BE2C (cell line): ENCODE results near the gene GLYATL2. TPM values are rescaled to one million over a fixed set of nuclear protein-coding genes. Genes with fewer than 3 reads are reported as not detected.

Experiments used
- DNase-seq: peaks from one replicate; pipeline ENCODE4 v3.0.0-alpha.2; 2020
- H3K27me3 ChIP-seq: fragments of 250-450 bp; sonication (Bioruptor Pico); 2 replicates; pipeline ENCODE4 v1.5.1; 2020; ENCODE audit warnings: mild to moderate bottlenecking
- H3K36me3 ChIP-seq: fragments of 250-450 bp; sonication (Bioruptor Pico); 2 replicates; pipeline ENCODE4 v1.5.1; 2020; ENCODE audit warnings: mild to moderate bottlenecking
- H3K4me1 ChIP-seq: fragments of 250-450 bp; sonication (Bioruptor Pico); 2 replicates; pipeline ENCODE4 v1.5.1; 2020
- H3K4me3 ChIP-seq: 2 replicates; pipeline ENCODE4 v1.5.1; 2011; ENCODE audit warnings: low read depth, low read length
- H3K9me3 ChIP-seq: fragments of 250-450 bp; sonication (Bioruptor Pico); 2 replicates; pipeline ENCODE4 v1.5.1; 2020
- CTCF ChIP-seq: IDR thresholded peaks from 2 replicates; pipeline ENCODE4 v1.5.1; 2012; ENCODE audit warnings: mild to moderate bottlenecking, low read depth, low read length
- polyA plus RNA-seq: library from polyadenylated mRNA; unstranded; fragments of >200 nt; gene quantifications from one replicate; pipeline ENCODE4 v1.2.1, GENCODE V29; 2012; ENCODE audit warnings: low read depth, missing spikeins; ENCODE audit not compliant: insufficient read length, insufficient read depth

The GLYATL2 gene
- not detected for polyA plus RNA-seq

- no peak for TF ChIP-seq CTCF
- Histone ChIP-seq H3K9me3 (no peaks in the 10 kb centered on the region), H3K4me3 (no peak within 1 kb of the TSS), H3K4me1 (no peaks in the 10 kb centered on the region), H3K27me3 (no peaks in the 10 kb centered on the region), H3K36me3 (no peaks in the 10 kb centered on the region)
- DNase-seq = no peak
Observed at GRCh38 chr11:58844361-58845005, at the start of gene GLYATL2. GLYATL2 (minus strand) TSS chr11:58844704; CDS start chr11:58839612, 5,092 bp downstream.

- H3K9me3 ChIP-seq = no peaks in the 10 kb centered on the region
- H3K4me3 ChIP-seq = no peak overlapping the region
- no peak for DNase-seq
- no peaks in the 10 kb centered on the region for H3K4me1 ChIP-seq
- no peaks in the 10 kb centered on the region for H3K36me3 ChIP-seq
- no peak for TF ChIP-seq CTCF
- no peaks in the 10 kb centered on the region for H3K27me3 ChIP-seq
Observed at GRCh38 chr11:58893899-58894298, 49.4 kb upstream of the GLYATL2 start.

- TF ChIP-seq CTCF = no peak
- Histone ChIP-seq H3K4me1 (no peaks in the 10 kb centered on the region), H3K4me3 (no peak overlapping the region), H3K36me3 (no peaks in the 10 kb centered on the region), H3K27me3 (no peaks in the 10 kb centered on the region), H3K9me3 (no peaks in the 10 kb centered on the region)
- DNase-seq = no peak
Observed at GRCh38 chr11:58888579-58888978, 44.1 kb upstream of the GLYATL2 start.

GRCh38 chr11:58887452-58887851 lies 42.9 kb upstream of the GLYATL2 start:
- Histone ChIP-seq H3K4me3 (no peak overlapping the region), H3K9me3 (no peaks in the 10 kb centered on the region), H3K27me3 (no peaks in the 10 kb centered on the region), H3K4me1 (no peaks in the 10 kb centered on the region), H3K36me3 (no peaks in the 10 kb centered on the region)
- TF ChIP-seq CTCF = no peak
- DNase-seq = no peak

GRCh38 chr11:58880625-58881024 lies 36.1 kb upstream of the GLYATL2 start:
- no peak for DNase-seq
- H3K36me3 ChIP-seq = no peaks in the 10 kb centered on the region
- H3K27me3 ChIP-seq = no peaks in the 10 kb centered on the region
- TF ChIP-seq CTCF = no peak
- H3K9me3 ChIP-seq = no peaks in the 10 kb centered on the region
- H3K4me1 ChIP-seq = no peaks in the 10 kb centered on the region
- H3K4me3 ChIP-seq = no peak overlapping the region

- DNase-seq = no peak
Observed at GRCh38 chr11:58880166-58880565, 35.7 kb upstream of the GLYATL2 start.

More at GRCh38 chr11:58880166-58880565, 35.7 kb upstream of the GLYATL2 start:
- no peaks in the 10 kb centered on the region for H3K4me1 ChIP-seq
- no peaks in the 10 kb centered on the region for H3K27me3 ChIP-seq
- TF ChIP-seq CTCF = no peak
- no peak overlapping the region for H3K4me3 ChIP-seq
- no peaks in the 10 kb centered on the region for H3K9me3 ChIP-seq
- no peaks in the 10 kb centered on the region for H3K36me3 ChIP-seq
